CD4-positive, alpha-beta memory T cell (primary cell): Measurements from ENCODE around the gene REXO5. TPM values are rescaled to one million over a fixed set of nuclear protein-coding genes. Genes with fewer than 3 reads are reported as not detected.

Source experiments
- CTCF ChIA-PET: fragments of 350-600 bp; sonication (Branson Sonifier 250); formaldehyde crosslinking; loops from one replicate; lab custom pipeline; 2021; ENCODE audit warnings: inconsistent platforms; ENCODE audit not compliant: partially characterized antibody; lab: Charles Lee
- POLR2A ChIA-PET: fragments of 350-600 bp; sonication (Branson Sonifier 250); formaldehyde crosslinking; loops from one replicate; lab custom pipeline; 2021; ENCODE audit not compliant: partially characterized antibody; lab: Charles Lee
- DNase-seq, 5 donors: peaks; one replicate each; pipeline versions ENCODE4 v3.0.0 to v3.0.0-alpha.2; 2020 to 2022; ENCODE audit warnings: mixed read lengths in 1 of 5
- H3K27ac ChIP-seq: one replicate; pipeline ENCODE4 v1.7.0; 2013; ENCODE audit warnings: low read depth, low read length
- H3K27me3 ChIP-seq: 2 replicates; pipeline ENCODE4 v1.7.0; 2013; ENCODE audit warnings: mild to moderate bottlenecking, low read length, moderate library complexity; ENCODE audit not compliant: insufficient read depth
- H3K36me3 ChIP-seq: 2 replicates; pipeline ENCODE4 v1.7.0; 2013; ENCODE audit warnings: mild to moderate bottlenecking, low read length, moderate library complexity; ENCODE audit not compliant: insufficient read depth
- H3K4me1 ChIP-seq: 2 replicates; pipeline ENCODE4 v1.7.0; 2013; ENCODE audit warnings: mild to moderate bottlenecking, low read length, moderate library complexity; ENCODE audit not compliant: insufficient read depth
- H3K4me3 ChIP-seq, 2 donors: one replicate each; pipeline ENCODE4 v1.7.0; 2013; ENCODE audit warnings: low read length in 2 of 2, mild to moderate bottlenecking in 1 of 2
- H3K9me3 ChIP-seq, 2 donors: one replicate each; pipeline ENCODE4 v1.7.0; 2013; ENCODE audit warnings: low read length in 2 of 2, control low read depth in 1 of 2; ENCODE audit not compliant: control insufficient read depth in 1 of 2
- H3K27ac Mint-ChIP-seq, 7 donors: one replicate each; pipeline ENCODE4 v1.8.0; 2020 to 2021; ENCODE audit warnings: mixed read lengths in 7 of 7, mild to moderate bottlenecking in 6 of 7, inconsistent platforms in 3 of 7, moderate library complexity in 3 of 7
- H3K27me3 Mint-ChIP-seq, 2 donors: one replicate each; pipeline ENCODE4 v1.8.0; 2020 to 2021; ENCODE audit warnings: mixed read lengths in 2 of 2
- H3K36me3 Mint-ChIP-seq, 2 donors: one replicate each; pipeline ENCODE4 v1.8.0; 2020 to 2021; ENCODE audit warnings: mixed read lengths in 2 of 2, inconsistent platforms in 1 of 2, mild to moderate bottlenecking in 1 of 2
- H3K4me1 Mint-ChIP-seq, 4 donors: one replicate each; pipeline ENCODE4 v1.8.0; 2020 to 2021; ENCODE audit warnings: mixed read lengths in 4 of 4, mild to moderate bottlenecking in 1 of 4
- H3K4me3 Mint-ChIP-seq, 8 donors: one replicate each; pipeline ENCODE4 v1.8.0; 2020 to 2021; ENCODE audit warnings: mixed read lengths in 8 of 8, mild to moderate bottlenecking in 7 of 8, moderate library complexity in 6 of 8, inconsistent platforms in 3 of 8
- H3K9me3 Mint-ChIP-seq, 8 donors: one replicate each; pipeline ENCODE4 v1.8.0; 2020 to 2021; ENCODE audit warnings: mixed read lengths in 8 of 8, mild to moderate bottlenecking in 5 of 8, inconsistent platforms in 3 of 8, moderate library complexity in 1 of 8
- intact Hi-C: fragments of 100-400 bp; cut with micrococcal nuclease; formaldehyde crosslinking; loops from one replicate; pipeline ENCODE4 v1.15.1; 2023
- polyA plus RNA-seq, 2 donors: library from polyadenylated mRNA; unstranded; fragments of 300-500 nt; fragmentation: Illumina TruSeq; gene quantifications; one replicate each; pipeline ENCODE4 v1.2.3, GENCODE V29; 2021
- total RNA-seq, 2 experiments: library from RNA; stranded (reverse); gene quantifications; one replicate each; pipeline ENCODE4 v1.2.3, GENCODE V29; 2021

Gene REXO5
- total and polyA plus RNA-seq, 4 experiments from 2014 or later: 0.22 to 1.1 (median 0.46) TPM

DNA sequence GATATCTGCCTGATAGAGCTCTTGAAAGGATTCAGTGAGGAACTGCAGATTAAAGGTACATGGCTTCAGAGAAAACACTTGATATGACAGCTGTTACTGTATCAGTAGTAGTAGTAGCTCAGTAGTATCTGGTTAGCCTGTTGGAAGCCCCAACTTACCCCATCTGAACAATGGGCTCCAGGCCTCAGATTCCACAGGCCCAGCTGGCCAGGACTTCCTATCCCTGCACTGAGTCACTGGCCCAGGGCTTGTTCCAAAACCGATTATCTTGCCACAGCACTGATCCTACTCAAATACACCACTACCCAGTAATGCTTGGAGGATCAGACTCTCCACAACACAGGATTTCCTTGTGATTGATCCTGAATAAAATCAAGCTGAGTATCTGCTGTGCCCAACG lies 61.3 kb downstream of the REXO5 start:
- peaks cover 12 to 24% (median 18%) of the 10 kb centered on the region in 4 donors for H3K4me1 Mint-ChIP-seq
- no peaks in the 10 kb centered on the region for H3K27me3 ChIP-seq
- no peak overlapping the region for H3K4me3 ChIP-seq
- peaks cover 16% of the 10 kb centered on the region for H3K4me1 ChIP-seq
- H3K36me3 Mint-ChIP-seq: peaks cover 0 to 10% of the 10 kb centered on the region in 2 donors
- POLR2A ChIA-PET: no interaction called here
- H3K36me3 ChIP-seq: no peaks in the 10 kb centered on the region
- H3K9me3 ChIP-seq: no peaks in the 10 kb centered on the region
- H3K4me3 Mint-ChIP-seq: no peak overlapping the region
- H3K27me3 Mint-ChIP-seq: no peaks in the 10 kb centered on the region
- no peaks in the 10 kb centered on the region for H3K9me3 Mint-ChIP-seq
- intact Hi-C loops: no loop called here
- DNase-seq: no peak
- H3K27ac Mint-ChIP-seq: no peak overlapping the region
- CTCF ChIA-PET: interaction anchor here (3.3 kb wide), 1 partner anchor 17 kb away, joined by 15 read pairs; no protein-coding TSS in a partner anchor
- H3K27ac ChIP-seq: no peak overlapping the region

GRCh38 chr16:20868890-20869289 lies 62.6 kb downstream of the REXO5 start:
- Histone ChIP-seq H3K36me3 (no peaks in the 10 kb centered on the region), H3K4me3 (no peak overlapping the region), H3K4me1 (peaks cover 29% of the 10 kb centered on the region), H3K9me3 (no peaks in the 10 kb centered on the region), H3K27ac (no peak overlapping the region), H3K27me3 (no peaks in the 10 kb centered on the region)
- Mint-ChIP-seq H3K27me3 (no peaks in the 10 kb centered on the region), H3K36me3 (peaks cover 0 to 6% of the 10 kb centered on the region in 2 donors), H3K4me3 (no peak overlapping the region), H3K4me1 (peaks cover 18 to 33% (median 26%) of the 10 kb centered on the region in 4 donors), H3K9me3 (no peaks in the 10 kb centered on the region), H3K27ac (peak overlapping the region in 2 of 7 donors; percentile 7 to 52)
- POLR2A ChIA-PET: interaction anchor here (0.6 kb wide), 1 partner anchor 642 kb away, joined by 3 read pairs; no protein-coding TSS in a partner anchor
- no peak for DNase-seq
- intact Hi-C loops: no loop called here
- CTCF ChIA-PET: no interaction called here

GRCh38 chr16:20870122-20870820 lies 63.9 kb downstream of the REXO5 start:
- Mint-ChIP-seq H3K27me3 (no peaks in the 10 kb centered on the region), H3K36me3 (peaks cover 0 to 6% of the 10 kb centered on the region in 2 donors), H3K9me3 (peaks cover 0 to 1% (median 0%) of the 10 kb centered on the region in 8 donors), H3K4me3 (no peak overlapping the region), H3K4me1 (peaks cover 23 to 43% (median 33%) of the 10 kb centered on the region in 4 donors), H3K27ac (peak overlapping the region in 2 of 7 donors; percentile 20 to 62)
- Histone ChIP-seq H3K27ac (no peak overlapping the region), H3K9me3 (no peaks in the 10 kb centered on the region), H3K4me1 (peaks cover 43% of the 10 kb centered on the region), H3K27me3 (no peaks in the 10 kb centered on the region), H3K4me3 (no peak overlapping the region), H3K36me3 (no peaks in the 10 kb centered on the region)
- DNase-seq: no peak
- ChIA-PET CTCF (interaction anchor here (6.9 kb wide), 1 partner anchor 19 kb away, joined by 113 read pairs; no protein-coding TSS in a partner anchor), POLR2A (no interaction called here)
- intact Hi-C loops: no loop called here

DNA sequence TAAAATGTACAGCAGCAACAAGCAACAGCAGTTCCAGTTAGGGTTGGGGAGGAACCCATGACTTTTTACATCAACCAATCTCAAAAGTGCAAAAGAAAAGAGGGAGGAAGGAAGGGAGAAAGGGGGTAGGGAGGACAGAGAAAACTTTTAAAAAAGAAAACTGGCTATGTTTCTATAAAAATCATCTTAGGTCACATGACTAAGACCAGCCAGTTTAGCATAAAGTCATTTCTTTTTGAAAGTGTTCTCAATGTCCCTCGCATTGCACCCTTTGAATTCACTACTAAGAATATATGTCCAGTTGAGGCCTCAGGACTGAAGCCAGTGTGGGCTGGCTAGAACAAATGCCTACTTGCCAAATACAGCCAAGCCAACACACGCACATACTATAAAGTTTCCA lies 64.9 kb downstream of the REXO5 start:
- peaks cover 28 to 44% (median 38%) of the 10 kb centered on the region in 4 donors for H3K4me1 Mint-ChIP-seq

GRCh38 chr16:20871941-20872815 lies 65.9 kb downstream of the REXO5 start:
- H3K4me1 ChIP-seq: peaks cover 39% of the 10 kb centered on the region
- H3K27me3 Mint-ChIP-seq: no peaks in the 10 kb centered on the region
- H3K36me3 ChIP-seq: no peaks in the 10 kb centered on the region
- no peak overlapping the region for H3K27ac ChIP-seq
- peak overlapping the region; percentile 47 to 93 (median 66) for H3K27ac Mint-ChIP-seq
- no peak overlapping the region for H3K4me3 ChIP-seq
- no peak for DNase-seq
- H3K4me3 Mint-ChIP-seq: peak overlapping the region in 1 of 8 donors; percentile 52
- H3K27me3 ChIP-seq: no peaks in the 10 kb centered on the region
- H3K9me3 ChIP-seq: no peaks in the 10 kb centered on the region
- H3K9me3 Mint-ChIP-seq: peaks cover 0 to 1% (median 0%) of the 10 kb centered on the region in 8 donors
- CTCF ChIA-PET: interaction anchor here (2.9 to 6.9 kb wide), 3 partner anchors 14 to 27 kb away, joined by 10 to 113 read pairs (median 26); partner anchors contain the start of genes DCUN1D3 and LYRM1
- POLR2A ChIA-PET: interaction anchor here (0.5 kb wide), 1 partner anchor 19 kb away, joined by 3 read pairs; no protein-coding TSS in a partner anchor
- H3K36me3 Mint-ChIP-seq: peaks cover 0 to 6% of the 10 kb centered on the region in 2 donors
- intact Hi-C loops: no loop called here
- peaks cover 29 to 39% (median 35%) of the 10 kb centered on the region in 4 donors for H3K4me1 Mint-ChIP-seq

More for the DNA sequence above, 64.9 kb downstream of the REXO5 start:
- H3K27me3 Mint-ChIP-seq: no peaks in the 10 kb centered on the region
- H3K9me3 Mint-ChIP-seq: peaks cover 0 to 1% (median 0%) of the 10 kb centered on the region in 8 donors
- no peak overlapping the region for H3K4me3 Mint-ChIP-seq
- intact Hi-C loops: no loop called here
- Histone ChIP-seq H3K4me3 (no peak overlapping the region), H3K36me3 (no peaks in the 10 kb centered on the region), H3K9me3 (no peaks in the 10 kb centered on the region), H3K4me1 (peaks cover 40% of the 10 kb centered on the region), H3K27me3 (no peaks in the 10 kb centered on the region), H3K27ac (no peak overlapping the region)
- H3K27ac Mint-ChIP-seq: peak overlapping the region in 1 of 7 donors; percentile 52
- no peak for DNase-seq
- H3K36me3 Mint-ChIP-seq: peaks cover 0 to 6% of the 10 kb centered on the region in 2 donors
- POLR2A ChIA-PET: no interaction called here
- CTCF ChIA-PET: interaction anchor here (6.9 kb wide), 1 partner anchor 20 kb away, joined by 113 read pairs; no protein-coding TSS in a partner anchor

DNA sequence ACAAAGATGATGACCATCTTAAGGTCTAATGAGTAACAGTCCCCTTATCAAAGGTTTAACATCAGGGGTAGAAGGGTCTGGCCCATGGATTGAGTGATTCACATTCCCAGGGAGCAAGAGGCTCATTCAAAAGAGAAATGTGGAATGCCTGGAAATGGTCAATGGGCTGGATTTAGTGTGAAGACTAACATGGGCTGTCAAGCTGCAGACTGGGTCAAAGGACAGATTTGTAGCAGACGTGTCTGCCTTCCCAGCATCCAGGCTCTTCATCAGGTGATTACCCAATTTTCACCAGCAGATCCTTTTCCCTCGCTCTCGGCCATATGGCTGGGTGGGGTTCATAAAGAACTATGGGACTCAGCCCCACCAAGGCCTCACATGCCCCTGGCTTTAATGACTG lies 67.0 kb downstream of the REXO5 start:
- intact Hi-C loops: no loop called here
- Mint-ChIP-seq H3K9me3 (peaks cover 0 to 1% (median 0%) of the 10 kb centered on the region in 8 donors), H3K27me3 (no peaks in the 10 kb centered on the region)

More for the DNA sequence above, 67.0 kb downstream of the REXO5 start:
- POLR2A ChIA-PET: interaction anchor here (1.8 to 2.9 kb wide), 2 partner anchors 27 to 28 kb away, joined by 6 to 30 read pairs; partner anchors contain the start of genes DCUN1D3 and LYRM1
- Histone ChIP-seq H3K4me3 (no peak overlapping the region), H3K4me1 (peaks cover 39% of the 10 kb centered on the region), H3K9me3 (no peaks in the 10 kb centered on the region), H3K27ac (peak overlapping the region; percentile 47), H3K27me3 (no peaks in the 10 kb centered on the region), H3K36me3 (no peaks in the 10 kb centered on the region)
- DNase-seq: no peak
- H3K36me3 Mint-ChIP-seq: peaks cover 3 to 6% of the 10 kb centered on the region in 2 donors
- H3K4me1 Mint-ChIP-seq: peaks cover 32 to 44% (median 35%) of the 10 kb centered on the region in 4 donors
- H3K27ac Mint-ChIP-seq: peak overlapping the region; percentile 81 to 96 (median 89)
- CTCF ChIA-PET: interaction anchor here (1.9 to 6.9 kb wide), 5 partner anchors 10 to 27 kb away, joined by 7 to 113 read pairs (median 10); partner anchors contain the start of genes DCUN1D3 and LYRM1
- H3K4me3 Mint-ChIP-seq: peak overlapping the region in 5 of 8 donors; percentile 17 to 87 (median 75)
